ENCODE data around the gene RNASE11.
"Not testable (repeated sequence)": the region's sequence is repeated elsewhere in the genome, so short reads cannot be mapped to it uniquely, and the experiment has no call there.

RNASE11 gene

DNA sequence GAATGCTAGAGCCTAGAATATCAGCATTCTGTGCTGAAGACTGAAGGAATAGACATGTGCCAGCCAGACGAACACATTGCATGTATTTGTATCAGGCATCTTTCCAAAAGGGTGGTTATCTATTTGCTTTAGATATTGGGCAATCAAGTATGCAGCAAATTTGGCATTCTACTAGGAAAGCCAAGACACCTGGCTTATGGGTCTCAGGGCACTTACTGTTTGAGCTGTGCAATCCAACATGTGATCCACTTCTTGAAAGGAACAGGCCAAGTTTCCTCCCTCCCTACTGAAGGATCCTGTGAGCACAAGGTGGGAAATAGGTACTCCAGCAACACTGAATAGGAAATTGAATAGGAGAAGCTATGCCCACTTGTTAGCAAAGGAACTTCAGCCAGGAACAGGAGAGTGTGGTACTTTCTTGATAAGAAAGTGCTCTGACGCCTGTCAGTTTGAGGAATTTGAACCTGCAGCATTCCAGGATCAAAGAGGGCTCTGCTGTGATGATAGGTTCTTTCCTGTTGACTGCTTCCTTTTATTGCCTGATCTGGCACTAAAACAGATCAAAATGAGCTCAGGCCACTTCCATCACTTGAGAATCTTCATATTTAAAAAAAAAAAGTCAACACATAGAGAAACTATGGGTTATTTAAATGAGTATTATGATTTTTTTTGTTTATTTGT, 33.1 kb upstream of the RNASE11 start:
- TF ChIP-seq, protein P1, sequence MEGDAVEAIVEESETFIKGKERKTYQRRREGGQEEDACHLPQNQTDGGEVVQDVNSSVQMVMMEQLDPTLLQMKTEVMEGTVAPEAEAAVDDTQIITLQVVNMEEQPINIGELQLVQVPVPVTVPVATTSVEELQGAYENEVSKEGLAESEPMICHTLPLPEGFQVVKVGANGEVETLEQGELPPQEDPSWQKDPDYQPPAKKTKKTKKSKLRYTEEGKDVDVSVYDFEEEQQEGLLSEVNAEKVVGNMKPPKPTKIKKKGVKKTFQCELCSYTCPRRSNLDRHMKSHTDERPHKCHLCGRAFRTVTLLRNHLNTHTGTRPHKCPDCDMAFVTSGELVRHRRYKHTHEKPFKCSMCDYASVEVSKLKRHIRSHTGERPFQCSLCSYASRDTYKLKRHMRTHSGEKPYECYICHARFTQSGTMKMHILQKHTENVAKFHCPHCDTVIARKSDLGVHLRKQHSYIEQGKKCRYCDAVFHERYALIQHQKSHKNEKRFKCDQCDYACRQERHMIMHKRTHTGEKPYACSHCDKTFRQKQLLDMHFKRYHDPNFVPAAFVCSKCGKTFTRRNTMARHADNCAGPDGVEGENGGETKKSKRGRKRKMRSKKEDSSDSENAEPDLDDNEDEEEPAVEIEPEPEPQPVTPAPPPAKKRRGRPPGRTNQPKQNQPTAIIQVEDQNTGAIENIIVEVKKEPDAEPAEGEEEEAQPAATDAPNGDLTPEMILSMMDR (IDR thresholded peaks at IDR 0.05), result no peak
- no peak for TF ChIP-seq ZFX (IDR thresholded peaks at IDR 0.05; ENCODE audit: borderline replicate concordance)
- H3K27ac ChIP-seq, result no peak overlapping the region

DNA sequence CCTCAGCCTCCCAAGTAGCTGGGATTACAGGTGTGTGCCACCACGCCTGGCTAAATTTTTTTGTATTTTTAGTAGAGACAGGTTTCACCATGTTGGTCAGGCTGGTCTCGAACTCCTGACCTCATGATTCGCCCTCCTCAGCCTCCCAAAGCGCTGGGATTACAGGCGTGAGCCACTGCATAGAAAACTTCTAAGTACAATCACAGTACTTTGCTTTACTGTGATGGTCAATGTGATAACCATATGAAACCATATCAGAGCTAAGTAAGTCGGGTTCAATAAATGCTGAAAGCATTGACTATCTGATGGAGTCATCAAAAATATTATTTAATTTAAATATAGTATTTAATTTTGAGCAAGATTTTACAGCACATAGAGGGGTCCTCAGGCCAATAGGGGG, 31.9 kb upstream of the RNASE11 start:
- H3K27ac ChIP-seq, result not testable (repeated sequence)

DNA sequence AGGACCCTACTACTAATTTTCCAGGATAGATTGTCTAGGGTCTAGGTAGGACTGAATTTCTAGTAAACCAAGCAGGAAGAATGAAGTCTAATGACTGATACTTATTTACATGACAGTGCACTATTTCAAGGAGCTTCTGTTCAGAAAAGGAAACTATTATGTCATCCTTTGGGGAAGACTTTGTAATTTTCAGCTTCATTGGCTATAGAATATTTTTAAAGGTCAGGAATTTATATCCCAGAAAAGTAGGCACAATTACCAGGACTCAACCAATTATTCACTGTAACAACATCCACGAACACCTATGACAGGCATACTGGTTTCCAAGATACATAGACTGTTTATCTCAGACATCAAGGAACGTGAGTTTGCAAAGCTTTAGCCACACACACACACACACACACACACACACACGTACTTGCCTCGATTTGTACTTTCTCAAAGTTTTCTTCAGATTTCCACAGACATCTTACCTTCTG, 30.5 kb upstream of the RNASE11 start:
- no peak overlapping the region for H3K27ac ChIP-seq
- TF ChIP-seq, protein P1 (IDR thresholded peaks at IDR 0.05), result no peak
- TF ChIP-seq ZFX (IDR thresholded peaks at IDR 0.05; ENCODE audit: borderline replicate concordance), result no peak

DNA sequence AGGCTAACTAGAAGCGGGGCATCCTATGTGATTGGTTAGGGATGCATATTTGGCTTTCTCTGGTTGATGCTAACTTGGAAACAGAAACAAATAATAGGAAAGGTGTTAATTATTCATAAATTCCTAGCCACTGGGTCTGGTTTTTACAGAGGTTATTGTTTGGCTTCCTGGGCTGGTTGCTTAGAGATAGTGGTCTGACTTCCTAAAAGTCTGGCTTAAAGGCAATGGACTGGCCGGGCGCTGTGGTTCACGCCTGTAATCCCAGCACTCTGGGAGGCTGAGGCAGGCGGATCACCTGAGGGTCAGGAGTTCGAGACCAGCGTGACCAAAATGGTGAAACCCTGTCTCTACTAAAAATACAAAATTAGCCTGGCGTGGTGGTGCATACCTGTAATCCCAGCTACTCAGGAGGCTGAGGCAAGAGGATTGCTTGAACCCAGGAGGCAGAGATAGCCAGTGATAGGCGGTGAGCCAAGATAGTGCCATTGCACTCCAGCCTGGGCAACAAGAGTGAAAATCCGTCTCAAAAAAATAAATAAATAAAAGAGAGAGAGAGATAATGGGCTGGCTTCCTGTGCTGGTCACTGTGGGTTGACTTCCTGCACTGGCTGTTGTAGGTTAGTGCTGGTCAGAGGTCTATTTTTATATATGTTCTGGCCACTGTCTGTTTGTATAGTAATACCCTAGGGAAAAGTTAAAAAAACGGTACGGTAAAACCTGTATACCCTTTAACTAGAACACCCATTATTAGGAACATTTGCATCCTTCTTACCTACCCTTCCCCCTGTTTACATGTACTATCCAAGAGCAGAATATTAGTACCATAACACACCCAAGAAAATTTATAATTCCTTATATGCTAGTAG, 29.6 kb upstream of the RNASE11 start:
- no peak overlapping the region for H3K27ac ChIP-seq
- TF ChIP-seq, protein P1 (IDR thresholded peaks at IDR 0.05), result no peak
- TF ChIP-seq ZFX (IDR thresholded peaks at IDR 0.05; ENCODE audit: borderline replicate concordance), result no peak

DNA sequence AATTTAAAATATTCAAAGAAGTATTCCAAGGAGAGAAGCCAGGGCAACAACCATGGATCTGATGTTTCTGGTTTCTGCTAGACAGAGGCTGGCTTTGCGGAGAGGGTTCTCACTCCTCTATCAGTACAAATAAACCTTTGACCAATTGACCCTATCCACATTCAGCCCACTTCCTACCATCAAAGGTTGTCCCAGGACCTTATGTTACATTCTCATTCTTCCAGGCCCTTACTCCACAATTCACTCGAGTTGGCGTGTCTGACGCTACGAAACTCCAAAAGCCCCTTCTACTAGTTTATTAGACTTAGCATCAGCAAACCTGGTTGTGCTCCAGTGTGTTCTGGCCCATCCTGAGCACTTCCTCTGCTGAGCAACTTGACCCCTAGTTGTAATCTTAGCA, 28.2 kb upstream of the RNASE11 start:
- no peak overlapping the region for H3K27ac ChIP-seq

DNA sequence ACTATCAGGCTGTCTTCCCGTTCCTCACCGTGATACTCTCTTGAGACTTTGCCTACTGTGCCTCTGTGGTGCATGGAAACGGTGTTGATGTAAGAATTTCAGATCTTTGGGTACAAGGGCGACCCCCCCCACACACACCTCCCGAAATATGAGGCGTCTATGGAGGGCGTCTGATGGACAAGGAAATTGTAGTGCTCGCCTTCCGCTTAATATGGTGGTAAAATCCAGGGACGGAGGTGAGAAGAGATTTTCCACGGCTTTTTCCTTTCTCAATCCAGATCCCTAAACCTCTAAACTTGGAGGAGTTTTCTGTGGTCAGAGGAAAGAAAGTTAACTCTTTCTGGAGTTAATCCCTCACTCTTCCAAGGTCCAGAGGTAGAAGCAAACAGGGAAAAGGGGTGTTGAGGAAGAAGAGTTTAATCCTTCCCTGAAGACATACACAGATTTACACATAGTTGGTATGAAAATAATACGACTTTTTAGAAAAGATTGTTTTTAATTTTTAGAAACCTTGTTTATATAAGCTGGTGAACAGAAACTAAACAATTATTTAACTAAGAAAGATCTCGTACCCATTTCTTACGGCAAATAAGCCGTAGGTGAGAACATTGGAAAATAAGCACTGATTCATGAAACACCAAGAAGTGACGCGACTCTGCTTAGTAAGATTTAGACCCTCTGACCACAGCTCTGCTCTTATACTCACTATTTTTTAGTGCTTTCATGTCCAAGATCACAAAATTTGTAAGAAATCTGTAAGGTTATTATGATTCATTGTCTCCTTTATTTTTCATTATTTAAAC, 26.4 kb upstream of the RNASE11 start:
- peak overlapping the region; percentile 75 for H3K27ac ChIP-seq
- TF ChIP-seq, protein P1 (IDR thresholded peaks at IDR 0.05), result no peak
- TF ChIP-seq ZFX (IDR thresholded peaks at IDR 0.05; ENCODE audit: borderline replicate concordance), result no peak

More for the DNA sequence above, 28.2 kb upstream of the RNASE11 start:
- TF ChIP-seq, protein P1 (IDR thresholded peaks at IDR 0.05), result no peak
- TF ChIP-seq ZFX (IDR thresholded peaks at IDR 0.05; ENCODE audit: borderline replicate concordance), result no peak
